Measurements from ENCODE around the gene FARP1.
A peak's percentile ranks its signal among the peaks of the same experiment; 100 is the strongest.

Gene FARP1

DNA sequence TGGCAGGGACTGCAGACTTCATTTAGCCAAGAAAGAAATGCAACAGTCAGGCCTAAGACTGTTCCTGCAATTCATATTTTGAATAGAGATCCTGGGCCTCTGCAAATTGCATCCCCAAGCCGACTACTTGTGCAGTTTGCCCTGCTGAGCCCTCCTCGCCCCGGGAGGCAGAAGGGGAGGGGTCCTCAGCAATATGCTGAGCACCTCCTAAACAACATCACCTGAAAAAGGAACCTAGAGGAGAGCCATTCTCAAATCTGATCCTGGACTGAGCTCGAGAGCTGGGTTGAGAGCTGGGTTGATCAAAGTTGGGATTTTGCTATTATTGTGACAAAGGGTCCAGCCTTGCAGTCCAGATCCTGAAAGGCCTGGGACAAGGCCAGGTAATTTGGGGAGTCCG is 304.2 kb downstream of the FARP1 start:
- H3K27ac ChIP-seq: no peak overlapping the region
- peaks cover 86% of the 10 kb centered on the region for H3K36me3 ChIP-seq
- no peak for DNase-seq
- H3K27me3 ChIP-seq (ENCODE audit: insufficient read depth, low read depth, severe bottlenecking): no peaks in the 10 kb centered on the region
- TF ChIP-seq, protein P1, sequence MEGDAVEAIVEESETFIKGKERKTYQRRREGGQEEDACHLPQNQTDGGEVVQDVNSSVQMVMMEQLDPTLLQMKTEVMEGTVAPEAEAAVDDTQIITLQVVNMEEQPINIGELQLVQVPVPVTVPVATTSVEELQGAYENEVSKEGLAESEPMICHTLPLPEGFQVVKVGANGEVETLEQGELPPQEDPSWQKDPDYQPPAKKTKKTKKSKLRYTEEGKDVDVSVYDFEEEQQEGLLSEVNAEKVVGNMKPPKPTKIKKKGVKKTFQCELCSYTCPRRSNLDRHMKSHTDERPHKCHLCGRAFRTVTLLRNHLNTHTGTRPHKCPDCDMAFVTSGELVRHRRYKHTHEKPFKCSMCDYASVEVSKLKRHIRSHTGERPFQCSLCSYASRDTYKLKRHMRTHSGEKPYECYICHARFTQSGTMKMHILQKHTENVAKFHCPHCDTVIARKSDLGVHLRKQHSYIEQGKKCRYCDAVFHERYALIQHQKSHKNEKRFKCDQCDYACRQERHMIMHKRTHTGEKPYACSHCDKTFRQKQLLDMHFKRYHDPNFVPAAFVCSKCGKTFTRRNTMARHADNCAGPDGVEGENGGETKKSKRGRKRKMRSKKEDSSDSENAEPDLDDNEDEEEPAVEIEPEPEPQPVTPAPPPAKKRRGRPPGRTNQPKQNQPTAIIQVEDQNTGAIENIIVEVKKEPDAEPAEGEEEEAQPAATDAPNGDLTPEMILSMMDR (IDR thresholded peaks at IDR 0.05; ENCODE audit: low read depth, low read length): no peak
- no peak overlapping the region for H3K4me3 ChIP-seq (ENCODE audit: low read depth, low read length)
- H3K9me3 ChIP-seq (ENCODE audit: severe bottlenecking): no peaks in the 10 kb centered on the region

DNA sequence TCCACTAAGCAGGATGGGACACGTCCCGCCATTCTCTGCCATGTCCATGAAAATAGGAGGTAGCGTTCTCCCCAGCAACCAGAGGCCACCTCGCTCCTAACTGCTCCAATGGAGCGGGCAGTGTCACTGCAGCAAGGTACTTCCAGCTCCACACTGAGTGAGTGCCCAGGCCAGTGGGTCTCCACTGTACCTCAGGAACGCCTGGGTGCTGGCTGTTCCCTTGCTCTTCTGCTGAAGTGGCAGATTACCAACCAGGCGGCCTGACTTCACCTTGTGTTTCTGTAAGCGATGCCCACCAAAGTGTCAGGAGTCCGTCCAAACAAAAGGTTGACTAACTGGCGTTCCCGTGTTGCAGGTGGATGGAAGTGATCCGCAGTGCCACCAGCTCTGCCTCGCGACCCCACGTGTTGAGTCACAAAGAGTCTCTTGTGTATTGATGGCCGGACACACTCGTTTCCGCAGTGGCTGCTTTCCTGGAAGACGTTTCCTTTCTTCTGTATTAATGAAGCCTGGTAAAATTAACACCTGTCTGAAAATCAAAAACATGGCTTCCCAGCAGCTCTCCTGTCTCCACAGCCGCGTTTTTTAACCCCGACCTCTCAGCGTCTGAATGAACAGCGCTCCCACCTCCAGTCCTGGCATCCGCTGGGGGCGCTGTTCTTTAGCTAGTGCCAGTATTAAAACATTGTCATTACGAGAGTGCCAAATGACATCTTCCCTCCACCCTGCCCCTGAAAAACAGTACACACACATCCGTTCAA is 305.2 kb downstream of the FARP1 start:
- TF ChIP-seq, protein P1 (IDR thresholded peaks at IDR 0.05; ENCODE audit: low read depth, low read length): peak; percentile 83
- Histone ChIP-seq H3K9me3 (ENCODE audit: severe bottlenecking) (no peaks in the 10 kb centered on the region), H3K27ac (no peak overlapping the region), H3K36me3 (peaks cover 84% of the 10 kb centered on the region), H3K4me3 (ENCODE audit: low read depth, low read length) (no peak overlapping the region), H3K27me3 (ENCODE audit: insufficient read depth, low read depth, severe bottlenecking) (no peaks in the 10 kb centered on the region)
- DNase-seq: peak; percentile 86

DNA sequence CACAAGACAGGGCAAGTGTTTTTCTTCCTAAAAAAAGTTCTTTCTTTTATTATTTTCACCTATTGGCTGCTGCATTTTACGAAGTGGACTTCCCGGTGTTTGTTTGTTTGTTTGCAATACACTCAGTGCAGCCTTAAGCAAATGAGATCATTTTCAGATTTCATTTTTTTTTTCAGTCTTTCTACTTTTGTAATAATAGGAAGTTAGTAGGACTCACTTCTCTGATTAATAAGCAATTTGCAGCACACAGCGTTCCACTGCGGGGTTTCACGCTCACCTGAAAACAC is 305.7 kb downstream of the FARP1 start:
- Histone ChIP-seq H3K27me3 (ENCODE audit: insufficient read depth, low read depth, severe bottlenecking) (no peaks in the 10 kb centered on the region), H3K36me3 (peaks cover 85% of the 10 kb centered on the region), H3K9me3 (ENCODE audit: severe bottlenecking) (no peaks in the 10 kb centered on the region), H3K4me3 (ENCODE audit: low read depth, low read length) (no peak overlapping the region), H3K27ac (no peak overlapping the region)
- DNase-seq: no peak
- TF ChIP-seq, protein P1 (IDR thresholded peaks at IDR 0.05; ENCODE audit: low read depth, low read length): no peak

GRCh38 chr13:98449273-98449672 is 306.4 kb downstream of the FARP1 start:
- no peak overlapping the region for H3K27ac ChIP-seq

DNA sequence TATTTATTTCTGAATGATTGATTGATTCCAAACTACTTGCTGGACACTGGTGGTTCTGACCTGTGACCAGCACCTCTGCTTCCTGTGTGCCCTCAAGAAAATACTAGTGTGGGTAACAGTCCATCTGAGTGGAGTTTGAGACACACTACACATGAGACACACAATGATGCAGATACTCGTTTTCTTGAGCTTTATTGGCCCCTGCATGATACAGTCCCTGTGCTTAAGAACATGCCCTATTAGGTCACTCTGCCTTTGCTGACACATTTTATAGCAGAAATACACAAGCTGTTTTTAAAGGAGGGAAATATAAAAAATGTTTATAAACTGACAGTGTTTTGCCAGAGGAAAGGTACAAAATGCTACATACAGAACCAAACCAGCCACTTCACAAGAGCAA is 307.1 kb downstream of the FARP1 start:
- Histone ChIP-seq H3K9me3 (ENCODE audit: severe bottlenecking) (no peaks in the 10 kb centered on the region), H3K4me3 (ENCODE audit: low read depth, low read length) (no peak overlapping the region), H3K27me3 (ENCODE audit: insufficient read depth, low read depth, severe bottlenecking) (no peaks in the 10 kb centered on the region), H3K27ac (no peak overlapping the region), H3K36me3 (peaks cover 91% of the 10 kb centered on the region)
- no peak for DNase-seq
- TF ChIP-seq, protein P1 (IDR thresholded peaks at IDR 0.05; ENCODE audit: low read depth, low read length): no peak

More at GRCh38 chr13:98449273-98449672, 306.4 kb downstream of the FARP1 start:
- TF ChIP-seq, protein P1 (IDR thresholded peaks at IDR 0.05; ENCODE audit: low read depth, low read length): no peak
- DNase-seq: no peak
- no peaks in the 10 kb centered on the region for H3K27me3 ChIP-seq (ENCODE audit: insufficient read depth, low read depth, severe bottlenecking)
- H3K36me3 ChIP-seq: peaks cover 85% of the 10 kb centered on the region
- no peaks in the 10 kb centered on the region for H3K9me3 ChIP-seq (ENCODE audit: severe bottlenecking)
- no peak overlapping the region for H3K4me3 ChIP-seq (ENCODE audit: low read depth, low read length)
